Osteoblast (primary cell): ENCODE measurements around the gene TPCN2. TPM values are rescaled to one million over a fixed set of nuclear protein-coding genes. Genes with fewer than 3 reads are reported as not detected.

Experiments
- DNase-seq: peaks from one replicate; pipeline ENCODE4 v3.0.0; 2011; ENCODE audit warnings: low spot score, mixed read lengths; ENCODE audit not compliant: insufficient read length; ENCODE audit errors: missing footprints
- H2AFZ ChIP-seq: 2 replicates; pipeline ENCODE4 v1.6.0; 2011; ENCODE audit warnings: mild to moderate bottlenecking, low read length
- H3K27ac ChIP-seq: 2 replicates; pipeline ENCODE4 v1.5.1; 2011; ENCODE audit warnings: mild to moderate bottlenecking, low read depth, low read length, moderate library complexity
- H3K27me3 ChIP-seq: 2 replicates; pipeline ENCODE4 v1.6.0; 2012; ENCODE audit warnings: mild to moderate bottlenecking, control low read depth, inconsistent platforms, low read length, moderate library complexity; ENCODE audit not compliant: insufficient read depth
- H3K36me3 ChIP-seq: 2 replicates; pipeline ENCODE4 v1.5.1; 2011; ENCODE audit warnings: mild to moderate bottlenecking, low read length, control low read depth, moderate library complexity; ENCODE audit not compliant: insufficient read depth
- H3K4me1 ChIP-seq: 2 replicates; pipeline ENCODE4 v1.5.1; 2011; ENCODE audit warnings: mild to moderate bottlenecking, low read length, control low read depth, moderate library complexity; ENCODE audit not compliant: insufficient read depth
- H3K4me2 ChIP-seq: 2 replicates; pipeline ENCODE4 v1.6.0; 2011; ENCODE audit warnings: mild to moderate bottlenecking, low read length; ENCODE audit not compliant: insufficient read depth
- H3K4me3 ChIP-seq: fragments of 200-600 bp; sonication (generic); 3 replicates; pipeline ENCODE4 v1.5.1; 2012; ENCODE audit warnings: mild to moderate bottlenecking, low read length, inconsistent platforms; ENCODE audit not compliant: insufficient read depth
- H3K79me2 ChIP-seq: 2 replicates; pipeline ENCODE4 v1.6.0; 2012; ENCODE audit warnings: mild to moderate bottlenecking, low read length, control low read depth, inconsistent platforms; ENCODE audit not compliant: insufficient read depth
- H3K9me3 ChIP-seq: 2 replicates; pipeline ENCODE4 v1.5.1; 2011; ENCODE audit warnings: low read depth, low read length, control low read depth
- H4K20me1 ChIP-seq: 2 replicates; pipeline ENCODE4 v1.6.0; 2012; ENCODE audit warnings: mild to moderate bottlenecking, low read length, control low read depth; ENCODE audit not compliant: insufficient read depth
- total RNA-seq: library from RNA; depleted of rRNA; stranded (reverse); fragments of >200 nt; gene quantifications from 2 replicates; pipeline ENCODE4 v1.2.3, GENCODE V29; 2012
- TF ChIP-seq, protein P1 (sequence below): IDR thresholded peaks from 2 replicates; pipeline ENCODE4 v1.5.1; 2011; ENCODE audit warnings: mild to moderate bottlenecking, low read depth, low read length, moderate library complexity; ENCODE audit errors: extremely low read depth

TPCN2 gene
- total RNA-seq, 1 donor: 14.1 TPM

DNA sequence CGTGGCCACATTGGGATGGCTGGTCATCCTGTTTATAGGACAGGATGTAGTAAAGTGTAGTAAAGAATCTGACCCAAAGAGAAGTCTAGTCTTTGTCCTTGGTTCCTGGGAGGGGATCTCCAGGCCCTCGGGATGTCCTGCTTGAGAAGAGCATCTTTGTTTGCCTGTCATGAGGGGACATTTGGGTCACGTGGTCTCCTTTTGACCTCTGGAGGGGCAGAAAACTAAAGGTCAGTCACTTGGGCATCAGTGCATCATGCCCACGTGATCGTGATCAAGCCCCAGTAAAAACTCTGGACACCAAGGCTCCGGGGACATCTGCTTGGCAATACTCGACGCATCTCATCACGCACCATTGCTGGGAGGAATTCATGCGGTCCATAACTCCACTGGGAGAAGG is 116.1 kb downstream of the TPCN2 start:
- H2AFZ ChIP-seq: no peak overlapping the region
- no peak overlapping the region for H3K4me3 ChIP-seq
- H3K36me3 ChIP-seq: no peaks in the 10 kb centered on the region
- DNase-seq: no peak
- H3K79me2 ChIP-seq: no peaks in the 10 kb centered on the region
- TF ChIP-seq, protein P1, sequence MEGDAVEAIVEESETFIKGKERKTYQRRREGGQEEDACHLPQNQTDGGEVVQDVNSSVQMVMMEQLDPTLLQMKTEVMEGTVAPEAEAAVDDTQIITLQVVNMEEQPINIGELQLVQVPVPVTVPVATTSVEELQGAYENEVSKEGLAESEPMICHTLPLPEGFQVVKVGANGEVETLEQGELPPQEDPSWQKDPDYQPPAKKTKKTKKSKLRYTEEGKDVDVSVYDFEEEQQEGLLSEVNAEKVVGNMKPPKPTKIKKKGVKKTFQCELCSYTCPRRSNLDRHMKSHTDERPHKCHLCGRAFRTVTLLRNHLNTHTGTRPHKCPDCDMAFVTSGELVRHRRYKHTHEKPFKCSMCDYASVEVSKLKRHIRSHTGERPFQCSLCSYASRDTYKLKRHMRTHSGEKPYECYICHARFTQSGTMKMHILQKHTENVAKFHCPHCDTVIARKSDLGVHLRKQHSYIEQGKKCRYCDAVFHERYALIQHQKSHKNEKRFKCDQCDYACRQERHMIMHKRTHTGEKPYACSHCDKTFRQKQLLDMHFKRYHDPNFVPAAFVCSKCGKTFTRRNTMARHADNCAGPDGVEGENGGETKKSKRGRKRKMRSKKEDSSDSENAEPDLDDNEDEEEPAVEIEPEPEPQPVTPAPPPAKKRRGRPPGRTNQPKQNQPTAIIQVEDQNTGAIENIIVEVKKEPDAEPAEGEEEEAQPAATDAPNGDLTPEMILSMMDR: no peak
- peaks cover 8% of the 10 kb centered on the region for H3K27me3 ChIP-seq
- no peak overlapping the region for H3K27ac ChIP-seq
- H3K9me3 ChIP-seq: no peaks in the 10 kb centered on the region
- peaks cover 7% of the 10 kb centered on the region for H3K4me1 ChIP-seq
- H4K20me1 ChIP-seq: no peaks in the 10 kb centered on the region
- no peak overlapping the region for H3K4me2 ChIP-seq

DNA sequence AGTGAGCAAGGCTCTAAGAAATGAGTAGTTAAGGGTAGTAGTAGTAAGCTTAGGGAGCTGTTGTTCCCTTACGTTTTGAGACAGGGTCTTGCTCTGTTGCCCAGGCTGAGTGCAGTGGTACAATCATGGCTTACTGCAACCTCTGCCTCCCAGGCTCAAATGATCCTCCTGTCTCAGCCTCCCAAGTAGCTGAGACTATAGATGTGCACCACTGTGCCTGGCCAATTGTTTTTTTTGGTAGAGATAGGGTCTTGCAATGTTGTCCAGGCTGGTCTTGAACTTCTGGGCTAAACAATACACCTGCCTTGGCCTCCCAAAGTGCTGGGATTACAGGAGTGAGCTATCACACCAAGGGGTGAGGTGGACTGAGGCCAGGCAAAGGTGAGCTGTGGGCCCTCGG is 117.0 kb downstream of the TPCN2 start:
- H3K4me1 ChIP-seq: peaks cover 7% of the 10 kb centered on the region
- no peak for DNase-seq

DNA sequence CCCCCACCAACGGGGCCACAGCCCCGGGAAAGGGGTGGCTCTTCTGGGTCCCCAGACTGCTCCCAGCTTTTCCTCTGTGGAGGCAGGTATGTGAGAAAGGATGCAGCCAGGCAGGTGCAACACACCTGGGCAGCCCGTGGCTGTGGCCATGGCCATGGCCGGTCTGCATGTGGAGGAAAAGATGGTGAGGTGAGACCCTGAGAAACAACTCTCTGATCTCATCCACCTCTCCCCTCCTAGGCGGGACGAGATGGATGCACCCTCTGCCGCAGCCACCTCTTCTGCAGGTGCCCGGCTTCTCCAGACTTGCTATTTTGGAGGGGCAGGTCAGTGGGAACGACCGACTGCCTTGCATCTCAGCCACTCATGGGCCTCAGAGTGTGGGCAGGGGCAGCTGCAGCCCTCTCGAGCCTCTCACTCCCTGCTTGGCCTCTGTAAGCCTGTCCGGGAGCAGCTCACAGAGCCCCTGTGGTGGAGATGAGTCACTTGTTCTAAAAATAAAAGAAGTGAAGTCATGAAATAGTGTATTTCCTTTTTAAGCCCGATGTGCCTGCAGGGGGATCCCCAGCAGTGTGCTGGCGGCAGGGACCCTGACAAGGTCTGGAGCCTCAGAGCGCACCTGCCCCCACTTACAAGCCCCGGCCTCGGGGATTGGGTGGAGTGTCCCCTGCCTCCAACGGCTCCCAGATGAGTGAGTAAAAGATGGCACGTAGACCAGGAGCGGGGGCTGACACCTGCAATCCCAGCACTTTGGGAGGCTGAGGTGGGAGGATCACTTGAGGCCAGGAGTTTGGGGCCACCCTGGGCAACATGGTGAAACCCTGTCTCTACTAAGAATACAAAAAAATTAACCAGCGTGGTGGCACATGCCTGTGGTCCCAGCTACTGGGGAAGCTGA is 117.7 kb downstream of the TPCN2 start:
- Histone ChIP-seq H3K79me2 (no peaks in the 10 kb centered on the region), H3K9me3 (no peaks in the 10 kb centered on the region), H3K27me3 (peaks cover 8% of the 10 kb centered on the region), H3K27ac (no peak overlapping the region), H3K36me3 (no peaks in the 10 kb centered on the region), H4K20me1 (no peaks in the 10 kb centered on the region), H3K4me1 (peaks cover 7% of the 10 kb centered on the region), H2AFZ (no peak overlapping the region), H3K4me2 (peak overlapping the region; percentile 33), H3K4me3 (no peak overlapping the region)
- DNase-seq: peak; percentile 98
- TF ChIP-seq, protein P1: peak; percentile 23

More for the DNA sequence above, 117.0 kb downstream of the TPCN2 start:
- H3K79me2 ChIP-seq: no peaks in the 10 kb centered on the region
- H3K4me3 ChIP-seq: no peak overlapping the region
- H2AFZ ChIP-seq: no peak overlapping the region
- H3K27ac ChIP-seq: no peak overlapping the region
- H3K9me3 ChIP-seq: no peaks in the 10 kb centered on the region
- TF ChIP-seq, protein P1: no peak
- no peak overlapping the region for H3K4me2 ChIP-seq
- H3K27me3 ChIP-seq: peaks cover 8% of the 10 kb centered on the region
- H3K36me3 ChIP-seq: no peaks in the 10 kb centered on the region
- H4K20me1 ChIP-seq: no peaks in the 10 kb centered on the region

DNA sequence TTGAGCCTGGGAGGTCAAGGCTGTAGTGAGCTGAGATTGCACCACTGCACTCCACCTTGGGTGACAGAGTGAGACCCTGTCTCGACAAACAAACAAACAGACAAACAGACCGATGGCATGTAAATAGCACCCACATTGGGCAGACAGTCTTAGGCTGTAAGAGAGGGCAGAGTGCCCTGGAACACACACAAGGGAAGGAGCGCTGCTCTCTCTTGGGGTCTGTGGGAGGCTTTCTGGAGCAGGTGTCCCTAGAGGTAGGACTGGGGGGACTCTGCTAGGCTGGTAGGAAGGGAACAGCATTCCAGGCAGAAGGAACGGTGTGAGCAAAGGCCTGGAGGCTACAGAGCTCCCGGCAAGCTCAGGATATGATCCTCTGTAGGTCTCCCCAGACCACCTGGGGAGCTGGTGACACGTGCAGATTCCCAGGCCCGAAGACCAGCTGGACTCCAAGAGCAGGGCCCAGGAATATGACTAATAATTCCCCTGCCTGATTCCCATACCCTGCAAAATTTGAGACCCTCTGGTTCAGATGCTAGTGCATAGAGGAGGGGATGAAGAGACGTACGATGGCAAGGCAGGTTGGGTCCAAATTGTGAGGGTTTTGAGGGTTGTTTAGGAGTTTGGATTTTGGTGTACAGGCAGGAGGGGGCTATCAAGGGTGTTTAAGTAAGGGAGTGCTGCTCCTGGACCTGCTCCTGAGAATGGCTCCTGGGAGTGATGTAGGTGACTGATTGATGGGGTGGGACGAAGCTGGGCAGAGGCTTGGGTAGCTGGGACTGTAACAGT is 118.6 kb downstream of the TPCN2 start:
- no peak for DNase-seq
- TF ChIP-seq, protein P1: no peak
- Histone ChIP-seq H3K4me3 (no peak overlapping the region), H3K27me3 (peaks cover 8% of the 10 kb centered on the region), H3K9me3 (no peaks in the 10 kb centered on the region), H3K4me1 (peaks cover 7% of the 10 kb centered on the region), H3K27ac (no peak overlapping the region), H2AFZ (no peak overlapping the region), H3K4me2 (no peak overlapping the region), H4K20me1 (no peaks in the 10 kb centered on the region), H3K79me2 (no peaks in the 10 kb centered on the region), H3K36me3 (no peaks in the 10 kb centered on the region)
